Pancreas (tissue), 10 donors: ENCODE results near the gene SVOPL. TPM values are rescaled to one million over a fixed set of nuclear protein-coding genes. Genes with fewer than 3 reads are reported as not detected.
A peak's percentile ranks its signal among the peaks of the same experiment; 100 is the strongest.
"Not testable (repeated sequence)": the region's sequence is repeated elsewhere in the genome, so short reads cannot be mapped to it uniquely, and the experiment has no call there.

Source experiments
- ATAC-seq, 4 donors: fragments of 200-7000 bp; cut with Tn5 transposase; one replicate each; pipeline versions ENCODE4 v1.8.0 to v1.9.1; 2020; ENCODE audit warnings: mild to moderate bottlenecking in 4 of 4, moderate library complexity in 4 of 4
- DNase-seq, 6 donors: peaks; one replicate each; pipeline ENCODE4 v3.0.0-alpha.2; 2020
- FAIRE-seq: peaks from 2 replicates; lab custom pipeline; 2012; peaks lifted over from hg19 to GRCh38; lab: Jason Lieb, UNC
- H3K27ac ChIP-seq, 4 donors: fragments of 200-600 bp; sonication (generic); 1 replicate in 3 of 4; 2 replicates in 1 of 4; pipeline versions ENCODE4 v1.5.0 to v1.8.0; 2020
- H3K27me3 ChIP-seq, 4 donors: fragments of 200-600 bp; one replicate each; pipeline ENCODE4 v1.8.0; 2021
- H3K36me3 ChIP-seq, 3 donors: fragments of 200-600 bp; sonication (generic) in 1 of 3; one replicate each; pipeline versions ENCODE4 v1.5.0 to v1.8.0; 2020 to 2021
- H3K4me1 ChIP-seq, 3 donors: fragments of 200-600 bp; one replicate each; pipeline ENCODE4 v1.8.0; 2021
- H3K4me3 ChIP-seq, 4 donors: fragments of 200-600 bp; sonication (generic) in 2 of 4; one replicate each; pipeline versions ENCODE4 v1.5.0 to v1.8.0; 2020 to 2021
- H3K9me3 ChIP-seq, 4 donors: fragments of 200-600 bp; one replicate each; pipeline ENCODE4 v1.8.0; 2021
- WGBS, 2 donors: extraction: QIAGEN DNeasy Blood & Tissue Kit; methylation state at CpG; one replicate each; pipeline ENCODE4 v1.1.7; 2013; 5-methylcytosine and 5-hydroxymethylcytosine counted together
- intact Hi-C, 3 donors: fragments of 100-400 bp; cut with DNase I; formaldehyde crosslinking; loops; one replicate each; pipeline versions ENCODE4 v1.11.1 to v1.14.2; 2022
- polyA plus RNA-seq, 2 donors: library from polyadenylated mRNA; stranded (reverse); fragments of 200-250 nt; gene quantifications; one replicate each; pipeline ENCODE4 v1.2.3, GENCODE V29; 2013
- total RNA-seq, 6 donors: library from RNA; stranded (reverse); fragmentation: NEBNext Ultra II Directional in 4 of 6; extraction: Animal tissue kit (Norgen Biotek cat#: 25700) in 4 of 6; gene quantifications; one replicate each; pipeline versions ENCODE4 v1.2.1 to v1.2.4, GENCODE V29; 2021 to 2023
- TF ChIP-seq, protein P1 (sequence below), 4 donors: fragments of 200-600 bp; sonication (generic) in 3 of 4; IDR thresholded peaks; one replicate each; pipeline versions ENCODE4 v1.5.0 to v1.8.0; 2021; ENCODE audit warnings: antibody characterized with exemption in 4 of 4
- donor health status: healthy with polysubstance abuse.
- donor health status: DM: no; HTN: no; CAD: no; lungs with moderate emphysema.
- donor health status: DM: no; HTN: no; CAD: no.
- donor health status: control.
- donor health status: control.
- donor health status: Bipolar disorder and iron deficiency.
- donor health status: DM: yes; HTN: yes; CAD: no.
- donor health status: DM: no; HTN: no; CAD: no.
- donor health status: DM: no; HTN: no; CAD: no.
- donor health status: DM: yes; HTN: yes; CAD: no.

Gene SVOPL
- total and polyA plus RNA-seq, 8 donors = 0.09 to 0.91 (median 0.18) TPM; not detected in 1

DNA sequence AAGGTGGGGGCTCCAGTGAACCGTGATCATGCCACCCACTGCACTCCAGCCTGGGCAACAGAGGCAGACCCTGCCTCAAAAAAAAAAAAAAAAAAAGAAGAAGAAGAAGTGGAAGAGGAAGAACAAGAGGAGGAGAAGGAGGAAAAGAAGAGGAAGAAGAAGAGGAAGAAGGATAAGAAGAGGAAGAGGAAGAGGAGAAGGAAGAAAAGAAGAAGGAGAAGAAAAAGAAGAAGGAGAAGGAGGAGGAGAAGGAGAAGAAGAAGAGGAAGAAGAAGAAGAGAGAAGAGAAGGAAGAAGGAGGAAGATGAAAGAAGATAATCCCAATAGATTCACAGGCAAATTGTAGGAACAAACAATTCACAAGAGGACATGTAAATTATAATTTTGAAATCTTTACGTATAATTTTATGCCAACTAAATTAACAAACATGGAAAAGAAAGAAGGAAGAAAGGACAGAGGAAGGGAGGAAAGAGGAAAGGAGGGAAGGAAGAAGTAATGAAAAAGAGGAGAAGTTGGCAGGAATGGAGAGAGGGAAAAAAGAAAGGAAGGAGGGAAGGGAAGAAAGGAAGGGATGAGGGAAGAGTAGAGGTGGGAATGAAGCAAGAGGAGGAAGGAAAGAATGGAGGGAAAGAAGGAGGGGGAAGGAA lies 3.5 kb downstream of the SVOPL start:
- FAIRE-seq (no peak), DNase-seq (no peak), ATAC-seq (no peak)

DNA sequence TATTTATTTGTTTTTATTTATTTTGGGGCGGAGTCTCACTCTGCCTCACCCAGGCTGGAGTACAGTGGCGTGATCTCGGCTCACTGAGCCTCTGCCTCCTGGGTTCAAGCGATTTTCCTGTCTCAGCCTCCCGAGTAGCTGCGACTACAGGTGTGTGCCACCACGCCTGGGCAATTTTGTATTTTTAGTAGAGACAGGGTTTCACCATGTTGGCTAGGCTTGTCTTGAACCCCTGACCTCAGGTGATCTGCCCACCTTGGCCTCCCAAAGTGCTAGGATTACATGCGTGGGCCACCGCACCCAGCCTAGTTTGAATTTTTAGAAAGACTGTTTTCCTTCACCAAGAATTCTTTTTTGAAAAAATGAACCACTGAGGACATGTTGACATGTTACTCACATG lies 5.4 kb downstream of the SVOPL start:
- H3K4me1 ChIP-seq, H3K4me3 ChIP-seq, ATAC-seq, intact Hi-C loops, H3K27ac ChIP-seq, H3K36me3 ChIP-seq, H3K27me3 ChIP-seq, H3K9me3 ChIP-seq, FAIRE-seq: not testable (repeated sequence)
- peak in 1 of 6 donors; percentile 8 for DNase-seq
- 89% methylated on average over 9 of the region's 9 CpGs for WGBS, 2 donors

More for the DNA sequence above, 3.5 kb downstream of the SVOPL start:
- no peaks in the 10 kb centered on the region for H3K9me3 ChIP-seq
- intact Hi-C loops = no loop called here
- no peaks in the 10 kb centered on the region for H3K36me3 ChIP-seq
- no peak overlapping the region for H3K4me3 ChIP-seq
- H3K27ac ChIP-seq = no peak overlapping the region
- 65 to 98% methylated on average over 2 of the region's 2 CpGs for WGBS, 2 donors
- TF ChIP-seq, protein P1, sequence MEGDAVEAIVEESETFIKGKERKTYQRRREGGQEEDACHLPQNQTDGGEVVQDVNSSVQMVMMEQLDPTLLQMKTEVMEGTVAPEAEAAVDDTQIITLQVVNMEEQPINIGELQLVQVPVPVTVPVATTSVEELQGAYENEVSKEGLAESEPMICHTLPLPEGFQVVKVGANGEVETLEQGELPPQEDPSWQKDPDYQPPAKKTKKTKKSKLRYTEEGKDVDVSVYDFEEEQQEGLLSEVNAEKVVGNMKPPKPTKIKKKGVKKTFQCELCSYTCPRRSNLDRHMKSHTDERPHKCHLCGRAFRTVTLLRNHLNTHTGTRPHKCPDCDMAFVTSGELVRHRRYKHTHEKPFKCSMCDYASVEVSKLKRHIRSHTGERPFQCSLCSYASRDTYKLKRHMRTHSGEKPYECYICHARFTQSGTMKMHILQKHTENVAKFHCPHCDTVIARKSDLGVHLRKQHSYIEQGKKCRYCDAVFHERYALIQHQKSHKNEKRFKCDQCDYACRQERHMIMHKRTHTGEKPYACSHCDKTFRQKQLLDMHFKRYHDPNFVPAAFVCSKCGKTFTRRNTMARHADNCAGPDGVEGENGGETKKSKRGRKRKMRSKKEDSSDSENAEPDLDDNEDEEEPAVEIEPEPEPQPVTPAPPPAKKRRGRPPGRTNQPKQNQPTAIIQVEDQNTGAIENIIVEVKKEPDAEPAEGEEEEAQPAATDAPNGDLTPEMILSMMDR (IDR thresholded peaks at IDR 0.05) = no peak
- H3K27me3 ChIP-seq = no peaks in the 10 kb centered on the region
- H3K4me1 ChIP-seq = no peaks in the 10 kb centered on the region

DNA sequence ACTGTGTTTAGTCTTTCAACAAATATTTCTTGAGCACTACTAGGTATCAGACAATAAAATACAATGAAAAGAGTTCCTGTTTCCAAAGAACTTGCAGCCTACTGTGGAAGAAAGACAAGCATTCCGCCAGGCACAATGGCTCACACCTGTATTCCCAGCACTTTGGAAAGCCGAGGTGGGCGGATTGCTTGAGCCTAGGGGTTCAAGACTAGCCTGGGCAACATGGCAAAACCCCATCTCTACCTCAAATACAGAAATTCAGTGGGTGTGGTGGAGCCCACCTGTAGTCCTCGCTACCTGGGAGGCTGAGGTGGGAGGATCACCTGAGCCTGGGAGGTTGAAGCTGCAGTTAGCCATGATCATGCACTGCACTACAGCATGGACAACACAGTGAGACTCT lies 6.1 kb downstream of the SVOPL start:
- 90 to 95% methylated on average over 4 of the region's 4 CpGs for WGBS, 2 donors
- TF ChIP-seq, protein P1 (IDR thresholded peaks at IDR 0.05) = no peak
- FAIRE-seq = no peak
- H3K27ac ChIP-seq = no peak overlapping the region
- no peak overlapping the region for H3K4me3 ChIP-seq
- no peak for ATAC-seq
- intact Hi-C loops = no loop called here
- no peaks in the 10 kb centered on the region for H3K9me3 ChIP-seq
- peak in 1 of 6 donors; percentile 6 for DNase-seq
- no peaks in the 10 kb centered on the region for H3K4me1 ChIP-seq
- no peaks in the 10 kb centered on the region for H3K27me3 ChIP-seq
- no peaks in the 10 kb centered on the region for H3K36me3 ChIP-seq

DNA sequence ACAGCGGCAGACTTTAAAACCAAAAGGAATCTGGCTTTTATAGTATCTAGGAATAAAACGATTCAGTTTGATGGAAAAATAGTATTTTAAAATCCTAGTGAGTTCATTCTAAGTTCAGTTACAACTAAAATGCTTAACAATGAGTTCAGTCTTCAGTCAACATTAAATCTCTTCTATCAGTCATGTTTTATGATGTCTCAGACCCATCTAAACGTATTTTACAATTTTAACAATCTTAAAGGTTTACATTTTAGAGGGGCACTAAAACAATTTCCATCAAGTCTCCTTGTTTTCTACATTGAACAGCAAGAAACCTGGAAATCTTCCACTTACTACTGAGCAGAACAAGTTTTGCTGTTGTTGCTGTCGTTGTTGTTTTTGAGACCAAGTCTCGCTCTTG lies 10.0 kb downstream of the SVOPL start:
- Histone ChIP-seq H3K4me3 (no peak overlapping the region), H3K4me1 (peaks cover 0 to 4% (median 0%) of the 10 kb centered on the region in 3 donors), H3K27ac (no peak overlapping the region), H3K27me3 (no peaks in the 10 kb centered on the region), H3K9me3 (no peaks in the 10 kb centered on the region), H3K36me3 (no peaks in the 10 kb centered on the region)
- DNase-seq = no peak
- no peak for ATAC-seq
- intact Hi-C loops = no loop called here
- FAIRE-seq = no peak
- TF ChIP-seq, protein P1 (IDR thresholded peaks at IDR 0.05) = no peak
- 75 to 82% methylated on average over 5 of the region's 5 CpGs for WGBS, 2 donors

DNA sequence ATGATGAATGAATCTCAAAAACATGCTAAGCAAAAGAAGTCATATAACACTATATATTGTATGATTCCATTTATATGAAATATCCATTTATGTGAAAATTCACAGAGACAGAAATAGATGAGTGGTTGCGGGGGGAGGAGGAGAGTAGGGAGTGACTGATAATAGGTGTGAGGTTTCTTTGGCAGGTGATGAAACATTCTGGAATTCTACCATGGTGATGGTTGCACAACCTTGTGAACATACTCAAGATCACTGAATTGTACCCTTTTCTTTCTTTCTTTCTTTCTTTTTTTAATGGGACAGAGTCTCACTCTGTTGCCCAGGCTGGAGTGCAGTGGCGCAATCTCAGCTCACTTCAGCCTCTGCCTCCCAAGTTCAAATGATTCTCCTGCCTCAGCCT lies 10.7 kb downstream of the SVOPL start:
- Histone ChIP-seq H3K36me3 (no peaks in the 10 kb centered on the region), H3K4me1 (peaks cover 0 to 4% (median 0%) of the 10 kb centered on the region in 3 donors), H3K9me3 (no peaks in the 10 kb centered on the region), H3K27ac (no peak overlapping the region), H3K27me3 (no peaks in the 10 kb centered on the region), H3K4me3 (no peak overlapping the region)
- intact Hi-C loops = no loop called here
- TF ChIP-seq, protein P1 (IDR thresholded peaks at IDR 0.05) = no peak
- 93% methylated on average over 2 of the region's 2 CpGs for WGBS, 2 donors
- FAIRE-seq (no peak), DNase-seq (no peak), ATAC-seq (no peak)

DNA sequence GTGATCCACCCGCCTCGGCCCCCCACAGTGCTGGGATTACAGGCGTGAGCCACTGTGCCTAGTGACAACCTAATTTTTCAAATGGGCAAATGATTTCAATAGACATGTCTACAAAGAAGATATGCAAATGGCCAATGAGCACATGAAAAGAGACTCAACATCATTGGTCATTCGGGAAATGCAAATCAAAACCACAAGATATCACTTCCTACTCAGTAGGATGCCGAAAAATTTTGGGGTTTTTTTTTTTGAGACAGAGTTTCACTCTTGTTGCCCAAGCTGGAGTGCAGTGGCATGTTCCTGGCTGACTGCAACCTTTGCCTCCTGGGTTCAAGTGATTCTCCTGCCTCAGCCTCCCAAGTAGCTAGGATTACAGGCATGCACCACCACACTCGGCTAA lies 13.1 kb downstream of the SVOPL start:
- H3K36me3 ChIP-seq, H3K27ac ChIP-seq, FAIRE-seq, H3K4me3 ChIP-seq, intact Hi-C loops, H3K27me3 ChIP-seq, DNase-seq, H3K9me3 ChIP-seq, ATAC-seq, H3K4me1 ChIP-seq: not testable (repeated sequence)
- WGBS, 2 donors = 94 to 97% methylated on average over 6 of the region's 6 CpGs
